ENCODE data around the gene RSPO3. TPM values are rescaled to one million over a fixed set of nuclear protein-coding genes. Genes with fewer than 3 reads are reported as not detected.

The RSPO3 gene
- total RNA-seq, 1 experiment from 2014 or later = not detected

DNA sequence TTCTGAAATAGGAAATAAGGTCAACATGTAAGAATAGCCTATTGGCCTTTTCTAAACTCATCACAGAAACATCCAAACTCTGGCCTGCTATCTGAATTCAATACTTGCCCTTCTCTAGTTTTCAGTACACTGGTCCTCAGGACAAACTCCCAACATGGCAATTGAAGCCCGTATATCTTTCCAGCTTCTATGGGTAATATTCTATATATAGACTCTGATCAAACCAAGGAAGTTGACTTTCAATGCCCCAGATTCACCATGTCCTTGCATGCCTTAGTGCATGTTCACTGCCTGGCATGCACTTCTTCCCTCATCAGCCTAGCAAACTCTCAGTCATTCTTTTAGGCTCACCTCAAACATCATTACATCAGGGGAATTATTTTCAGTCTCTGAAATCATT, 73.2 kb downstream of the RSPO3 start:
- intact Hi-C loops (cut with micrococcal nuclease) = no loop called here
- Histone ChIP-seq H3K4me3 (replicated peaks in 1 of 2; ENCODE audit: low read depth in 1 of 2, low read length in 2 of 2) (no peak overlapping the region), H4K20me1 (ENCODE audit: insufficient read depth) (no peaks in the 10 kb centered on the region), H3K9ac (ENCODE audit: low read length) (no peak overlapping the region), H3K36me3 (ENCODE audit: control insufficient read depth in 1 of 2, insufficient read depth in 2 of 2, low read length in 2 of 2) (no peaks in the 10 kb centered on the region), H3K4me2 (ENCODE audit: low read length) (no peak overlapping the region), H3K4me1 (ENCODE audit: control insufficient read depth in 1 of 2, insufficient read depth in 2 of 2, low read length in 2 of 2) (no peaks in the 10 kb centered on the region), H3K27me3 (ENCODE audit: insufficient read depth, low read length) (no peaks in the 10 kb centered on the region), H3K79me2 (ENCODE audit: insufficient read depth, low read length) (no peaks in the 10 kb centered on the region), H2AFZ (ENCODE audit: low read depth, low read length, poor library complexity, severe bottlenecking) (no peak overlapping the region), H3K9me2 (ENCODE audit: insufficient read depth) (no peaks in the 10 kb centered on the region), H3K27ac (ENCODE audit: low read depth, low read length) (no peak overlapping the region), H3K9me3 (ENCODE audit: control insufficient read depth in 1 of 2, insufficient read depth in 1 of 2, low read depth in 1 of 2, low read length in 2 of 2) (no peaks in the 10 kb centered on the region)
- no TSS peak for BruUV-seq (replicated peaks)
- no peak for DNase-seq (ENCODE audit: low read depth, low spot score)
- ChIA-PET RAD21 (ENCODE audit: low non-redundant PET in 1 of 2, low total read pairs in 2 of 2, uncharacterized antibody in 2 of 2, unreplicated experiment in 2 of 2) (no interaction called here), CTCF (no interaction called here), POLR2A (no interaction called here)
- TF ChIP-seq FOSL1 (IDR thresholded peaks at IDR 0.05; ENCODE audit: low read depth) (no peak), ELF1 (IDR thresholded peaks at IDR 0.05; ENCODE audit: borderline replicate concordance, low read depth) (no peak), CBX3 (IDR thresholded peaks at IDR 0.05; ENCODE audit: low read depth) (no peak), YY1 (IDR thresholded peaks at IDR 0.05; ENCODE audit: extremely low read depth, insufficient replicate concordance, low read depth, low read length) (no peak), TCF7L2 (IDR thresholded peaks at IDR 0.05; ENCODE audit: borderline replicate concordance, extremely low read depth, insufficient read depth, insufficient read length) (no peak), EZH2 (IDR thresholded peaks at IDR 0.05) (no peak), ZNF274 (IDR thresholded peaks at IDR 0.05; ENCODE audit: low read depth, low read length) (no peak), SP1 (IDR thresholded peaks at IDR 0.05; ENCODE audit: low read depth) (no peak), SRF (IDR thresholded peaks at IDR 0.05; ENCODE audit: low read depth) (no peak), ZFX (IDR thresholded peaks at IDR 0.05) (no peak), POLR2A (IDR thresholded peaks at IDR 0.05; ENCODE audit: borderline replicate concordance, extremely low read depth, insufficient read depth, insufficient read length) (no peak), CEBPB (IDR thresholded peaks at IDR 0.05; ENCODE audit: low read depth) (no peak), EGR1 (IDR thresholded peaks at IDR 0.05; ENCODE audit: low read depth) (no peak), RAD21 (IDR thresholded peaks at IDR 0.05; ENCODE audit: low read depth) (no peak), EZH2phosphoT487 (IDR thresholded peaks at IDR 0.05; ENCODE audit: borderline replicate concordance) (no peak)
- TF ChIP-seq, protein P1, sequence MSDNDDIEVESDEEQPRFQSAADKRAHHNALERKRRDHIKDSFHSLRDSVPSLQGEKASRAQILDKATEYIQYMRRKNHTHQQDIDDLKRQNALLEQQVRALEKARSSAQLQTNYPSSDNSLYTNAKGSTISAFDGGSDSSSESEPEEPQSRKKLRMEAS (IDR thresholded peaks at IDR 0.05) = no peak
- TF ChIP-seq, protein P2, sequence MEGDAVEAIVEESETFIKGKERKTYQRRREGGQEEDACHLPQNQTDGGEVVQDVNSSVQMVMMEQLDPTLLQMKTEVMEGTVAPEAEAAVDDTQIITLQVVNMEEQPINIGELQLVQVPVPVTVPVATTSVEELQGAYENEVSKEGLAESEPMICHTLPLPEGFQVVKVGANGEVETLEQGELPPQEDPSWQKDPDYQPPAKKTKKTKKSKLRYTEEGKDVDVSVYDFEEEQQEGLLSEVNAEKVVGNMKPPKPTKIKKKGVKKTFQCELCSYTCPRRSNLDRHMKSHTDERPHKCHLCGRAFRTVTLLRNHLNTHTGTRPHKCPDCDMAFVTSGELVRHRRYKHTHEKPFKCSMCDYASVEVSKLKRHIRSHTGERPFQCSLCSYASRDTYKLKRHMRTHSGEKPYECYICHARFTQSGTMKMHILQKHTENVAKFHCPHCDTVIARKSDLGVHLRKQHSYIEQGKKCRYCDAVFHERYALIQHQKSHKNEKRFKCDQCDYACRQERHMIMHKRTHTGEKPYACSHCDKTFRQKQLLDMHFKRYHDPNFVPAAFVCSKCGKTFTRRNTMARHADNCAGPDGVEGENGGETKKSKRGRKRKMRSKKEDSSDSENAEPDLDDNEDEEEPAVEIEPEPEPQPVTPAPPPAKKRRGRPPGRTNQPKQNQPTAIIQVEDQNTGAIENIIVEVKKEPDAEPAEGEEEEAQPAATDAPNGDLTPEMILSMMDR (IDR thresholded peaks at IDR 0.05 in 2 of 3, conservative IDR thresholded peaks at IDR 0.05 in 1 of 3; ENCODE audit: borderline replicate concordance in 1 of 3, insufficient read depth in 1 of 3, low read depth in 2 of 3, low read length in 2 of 3) = no peak
- TF ChIP-seq, protein P3, sequence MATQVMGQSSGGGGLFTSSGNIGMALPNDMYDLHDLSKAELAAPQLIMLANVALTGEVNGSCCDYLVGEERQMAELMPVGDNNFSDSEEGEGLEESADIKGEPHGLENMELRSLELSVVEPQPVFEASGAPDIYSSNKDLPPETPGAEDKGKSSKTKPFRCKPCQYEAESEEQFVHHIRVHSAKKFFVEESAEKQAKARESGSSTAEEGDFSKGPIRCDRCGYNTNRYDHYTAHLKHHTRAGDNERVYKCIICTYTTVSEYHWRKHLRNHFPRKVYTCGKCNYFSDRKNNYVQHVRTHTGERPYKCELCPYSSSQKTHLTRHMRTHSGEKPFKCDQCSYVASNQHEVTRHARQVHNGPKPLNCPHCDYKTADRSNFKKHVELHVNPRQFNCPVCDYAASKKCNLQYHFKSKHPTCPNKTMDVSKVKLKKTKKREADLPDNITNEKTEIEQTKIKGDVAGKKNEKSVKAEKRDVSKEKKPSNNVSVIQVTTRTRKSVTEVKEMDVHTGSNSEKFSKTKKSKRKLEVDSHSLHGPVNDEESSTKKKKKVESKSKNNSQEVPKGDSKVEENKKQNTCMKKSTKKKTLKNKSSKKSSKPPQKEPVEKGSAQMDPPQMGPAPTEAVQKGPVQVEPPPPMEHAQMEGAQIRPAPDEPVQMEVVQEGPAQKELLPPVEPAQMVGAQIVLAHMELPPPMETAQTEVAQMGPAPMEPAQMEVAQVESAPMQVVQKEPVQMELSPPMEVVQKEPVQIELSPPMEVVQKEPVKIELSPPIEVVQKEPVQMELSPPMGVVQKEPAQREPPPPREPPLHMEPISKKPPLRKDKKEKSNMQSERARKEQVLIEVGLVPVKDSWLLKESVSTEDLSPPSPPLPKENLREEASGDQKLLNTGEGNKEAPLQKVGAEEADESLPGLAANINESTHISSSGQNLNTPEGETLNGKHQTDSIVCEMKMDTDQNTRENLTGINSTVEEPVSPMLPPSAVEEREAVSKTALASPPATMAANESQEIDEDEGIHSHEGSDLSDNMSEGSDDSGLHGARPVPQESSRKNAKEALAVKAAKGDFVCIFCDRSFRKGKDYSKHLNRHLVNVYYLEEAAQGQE (IDR thresholded peaks at IDR 0.05; ENCODE audit: low read depth) = no peak
- TF ChIP-seq, protein P4, sequence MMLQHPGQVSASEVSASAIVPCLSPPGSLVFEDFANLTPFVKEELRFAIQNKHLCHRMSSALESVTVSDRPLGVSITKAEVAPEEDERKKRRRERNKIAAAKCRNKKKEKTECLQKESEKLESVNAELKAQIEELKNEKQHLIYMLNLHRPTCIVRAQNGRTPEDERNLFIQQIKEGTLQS (IDR thresholded peaks at IDR 0.05) = no peak
- ATAC-seq = no peak
